HCT116 (cell line): ENCODE data around the gene ERVV-1. TPM values are rescaled to one million over a fixed set of nuclear protein-coding genes. Genes with fewer than 3 reads are reported as not detected.

Experiments
- ATAC-seq: fragments of 200-7000 bp; cut with Tn5 transposase; 2 replicates; pipeline ENCODE4 v1.9.1; 2020; ENCODE audit warnings: mild to moderate bottlenecking, moderate library complexity
- BruUV-seq: library from RNA; stranded (reverse); fragments of 400-500 nt; replicated peaks from 2 replicates; lab custom pipeline; 2021; lab: Mats Ljungman, UMichigan
- CTCF ChIA-PET: fragments of 300-600 bp; sonication (Branson Sonifier 250); formaldehyde crosslinking; loops from one replicate; lab custom pipeline; 2021; ENCODE audit warnings: antibody characterized with exemption; lab: Charles Lee
- POLR2A ChIA-PET: fragments of 300-600, 350-600 bp; sonication (Branson Sonifier 250); formaldehyde crosslinking; loops from one replicate; lab custom pipeline; 2021; ENCODE audit warnings: antibody characterized with exemption; lab: Charles Lee
- RAD21 ChIA-PET, 2 experiments: fragments of 300-600 bp; sonication (Branson Sonifier 250); formaldehyde crosslinking; loops; one replicate each; lab custom pipeline; 2023; ENCODE audit warnings: low total read pairs in 2 of 2; ENCODE audit not compliant: uncharacterized antibody in 2 of 2, unreplicated experiment in 2 of 2, low non-redundant PET in 1 of 2; lab: Charles Lee
- DNase-seq: peaks from one replicate; pipeline ENCODE4 v3.0.0-alpha.2; 2010; ENCODE audit warnings: low read depth, low spot score
- H2AFZ ChIP-seq: fragments of 200-600 bp; shearing (Covaris generic), sonication (generic); 2 replicates; pipeline ENCODE4 v1.6.1; 2017; ENCODE audit warnings: low read depth, mixed run types, mixed read lengths, antibody characterized with exemption, low read length; ENCODE audit not compliant: poor library complexity, severe bottlenecking
- H3K27ac ChIP-seq: 2 replicates; pipeline ENCODE4 v1.5.1; 2012; ENCODE audit warnings: low read depth, low read length
- H3K27me3 ChIP-seq: fragments of 200-600 bp; sonication (generic); 2 replicates; pipeline ENCODE4 v1.6.1; 2016; ENCODE audit warnings: mixed run types, low read length, mixed read lengths; ENCODE audit not compliant: insufficient read depth
- H3K36me3 ChIP-seq, 2 experiments: fragments of 200-500 bp in 1 of 2; fragments of 200-600 bp in 1 of 2; sonication (Bioruptor generic) in 1 of 2; sonication (generic) in 1 of 2; 2 replicates each; pipeline versions ENCODE4 v1.5.1 to v1.6.1; 2014 to 2016; ENCODE audit warnings: low read length in 2 of 2, inconsistent platforms in 1 of 2, mixed read lengths in 1 of 2, mixed run types in 1 of 2; ENCODE audit not compliant: insufficient read depth in 2 of 2, control insufficient read depth in 1 of 2
- H3K4me1 ChIP-seq, 2 experiments: fragments of 200-600 bp in 1 of 2; sonication (generic) in 1 of 2; 2 replicates each; pipeline versions ENCODE4 v1.5.1 to v1.6.1; 2012 to 2017; ENCODE audit warnings: low read length in 2 of 2, inconsistent platforms in 1 of 2, mild to moderate bottlenecking in 1 of 2, mixed read lengths in 1 of 2, mixed run types in 1 of 2, moderate library complexity in 1 of 2; ENCODE audit not compliant: insufficient read depth in 2 of 2, control insufficient read depth in 1 of 2
- H3K4me2 ChIP-seq: fragments of 200-600 bp; sonication (generic); 2 replicates; pipeline ENCODE4 v1.6.1; 2017; ENCODE audit warnings: mixed run types, low read length, mixed read lengths
- H3K4me3 ChIP-seq, 2 experiments: fragments of 200-600 bp in 1 of 2; sonication (generic) in 1 of 2; replicated peaks in 1 of 2; 2 replicates each; pipeline ENCODE4 v1.5.1; 2011 to 2016; ENCODE audit warnings: low read length in 2 of 2, control low read depth in 1 of 2, low read depth in 1 of 2, mild to moderate bottlenecking in 1 of 2, mixed read lengths in 1 of 2, mixed run types in 1 of 2
- H3K79me2 ChIP-seq: fragments of 200-600 bp; sonication (generic); 2 replicates; pipeline ENCODE4 v1.6.1; 2017; ENCODE audit warnings: mild to moderate bottlenecking, mixed run types, low read length, moderate library complexity, mixed read lengths; ENCODE audit not compliant: insufficient read depth
- H3K9ac ChIP-seq: fragments of 200-600 bp; sonication (generic); 2 replicates; pipeline ENCODE4 v1.6.1; 2016; ENCODE audit warnings: low read length, mixed read lengths
- H3K9me2 ChIP-seq: fragments of 200-600 bp; sonication (generic), shearing (Covaris generic); 2 replicates; pipeline ENCODE4 v1.6.1; 2017; ENCODE audit warnings: mixed run types, mild to moderate bottlenecking, moderate library complexity; ENCODE audit not compliant: insufficient read depth
- H3K9me3 ChIP-seq, 2 experiments: fragments of 200-500 bp in 1 of 2; fragments of 200-600 bp in 1 of 2; sonication (Bioruptor generic) in 1 of 2; sonication (generic) in 1 of 2; 2 replicates each; pipeline ENCODE4 v1.6.1; 2014 to 2017; ENCODE audit warnings: low read length in 2 of 2, mixed read lengths in 2 of 2, inconsistent platforms in 1 of 2, low read depth in 1 of 2, mild to moderate bottlenecking in 1 of 2, mixed run types in 1 of 2, moderate library complexity in 1 of 2; ENCODE audit not compliant: control insufficient read depth in 1 of 2, insufficient read depth in 1 of 2
- H4K20me1 ChIP-seq: fragments of 200-600 bp; sonication (generic), shearing (Covaris generic); 2 replicates; pipeline ENCODE4 v1.6.1; 2017; ENCODE audit warnings: mixed run types, mild to moderate bottlenecking, moderate library complexity; ENCODE audit not compliant: insufficient read depth
- ELF1 ChIP-seq: IDR thresholded peaks from 2 replicates; pipeline ENCODE4 v1.6.1; 2012; ENCODE audit warnings: low read depth, borderline replicate concordance
- EZH2 ChIP-seq: fragments of 200-600 bp; sonication (generic); IDR thresholded peaks from 2 replicates; pipeline ENCODE4 v1.6.1; 2017; ENCODE audit warnings: antibody characterized with exemption, mixed run types
- EZH2phosphoT487 ChIP-seq: fragments of 200-600 bp; IDR thresholded peaks from 2 replicates; pipeline ENCODE4 v1.6.1; 2018; ENCODE audit warnings: antibody characterized with exemption, borderline replicate concordance
- FOSL1 ChIP-seq: IDR thresholded peaks from 2 replicates; pipeline ENCODE4 v1.6.1; 2012; ENCODE audit warnings: low read depth
- JUND ChIP-seq: IDR thresholded peaks from 2 replicates; pipeline ENCODE4 v1.6.1; 2012
- POLR2AphosphoS5 ChIP-seq: IDR thresholded peaks from 2 replicates; pipeline ENCODE4 v1.6.1; 2011; ENCODE audit warnings: mild to moderate bottlenecking, low read depth, low read length, moderate library complexity
- RAD21 ChIP-seq: IDR thresholded peaks from 2 replicates; pipeline ENCODE4 v1.6.1; 2012; ENCODE audit warnings: low read depth, mild to moderate bottlenecking
- REST ChIP-seq: IDR thresholded peaks from 2 replicates; pipeline ENCODE4 v1.6.1; 2012; ENCODE audit warnings: low read depth
- TCF7L2 ChIP-seq: IDR thresholded peaks from 2 replicates; pipeline ENCODE4 v1.7.0; 2011; ENCODE audit warnings: borderline replicate concordance, inconsistent platforms; ENCODE audit not compliant: insufficient read depth, insufficient read length; ENCODE audit errors: extremely low read depth
- ZNF274 ChIP-seq: fragments of 200-500 bp; sonication (Bioruptor generic); IDR thresholded peaks from 2 replicates; pipeline ENCODE4 v1.6.1; 2014; ENCODE audit warnings: mild to moderate bottlenecking, low read depth, low read length, inconsistent platforms
- intact Hi-C: fragments of 100-400 bp; cut with micrococcal nuclease; formaldehyde crosslinking; loops from 2 replicates; pipeline ENCODE4 v1.10.0; 2022
- total RNA-seq: library from RNA; stranded (reverse); gene quantifications from one replicate; pipeline ENCODE4 v1.2.1, GENCODE V29; 2021; ENCODE audit not compliant: unreplicated experiment

ERVV-1 gene
- total RNA-seq, 1 experiment from 2014 or later = not detected

- ChIA-PET RAD21 (no interaction called here), CTCF (no interaction called here), POLR2A (no interaction called here)
- intact Hi-C loops = no loop called here
- no peak overlapping the region for H2AFZ ChIP-seq
- no peak overlapping the region for H3K4me3 ChIP-seq
- no peak overlapping the region for H3K4me2 ChIP-seq
- BruUV-seq = no TSS peak
- ATAC-seq (no peak), DNase-seq (no peak)
- H3K27ac ChIP-seq = no peak overlapping the region
- no peak overlapping the region for H3K9ac ChIP-seq
- no peaks in the 10 kb centered on the region for H3K4me1 ChIP-seq
- no peak for TF ChIP-seq REST
- no peak for TF ChIP-seq ZNF274
- TF ChIP-seq JUND = no peak
- TF ChIP-seq RAD21 = no peak
- no peaks in the 10 kb centered on the region for H3K79me2 ChIP-seq
- no peaks in the 10 kb centered on the region for H4K20me1 ChIP-seq
- H3K9me3 ChIP-seq = peaks cover 0 to 3% of the 10 kb centered on the region in 2 experiments; a peak in 2 of 4 replicates
- no peaks in the 10 kb centered on the region for H3K36me3 ChIP-seq
- H3K27me3 ChIP-seq = no peaks in the 10 kb centered on the region
- H3K9me2 ChIP-seq = no peaks in the 10 kb centered on the region
These were observed 5.5 kb upstream of the ERVV-1 start for GRCh38 chr19:53008061-53008778.

DNA sequence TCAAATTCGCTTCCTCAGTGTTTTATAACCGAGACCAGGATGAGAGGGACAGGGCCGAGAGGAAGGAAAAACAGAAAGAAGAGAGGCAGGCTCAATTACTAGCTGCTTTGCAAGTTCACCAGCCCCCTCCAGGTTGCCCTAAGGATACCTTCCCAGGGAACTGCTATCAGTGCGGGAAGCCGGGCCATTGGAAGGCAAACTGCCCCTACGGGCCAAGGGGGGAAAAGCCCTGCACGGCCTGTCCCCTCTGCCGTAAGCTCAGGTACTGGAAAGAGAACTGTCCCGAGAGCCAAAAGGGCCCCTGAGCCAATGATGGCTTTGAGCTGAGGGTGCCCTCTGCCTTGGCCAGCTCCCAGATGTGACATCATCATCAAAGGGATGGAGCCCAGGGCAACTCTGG, 3.2 kb upstream of the ERVV-1 start:
- no peaks in the 10 kb centered on the region; a peak in 2 of 4 replicates for H3K9me3 ChIP-seq
- H3K9me2 ChIP-seq = no peaks in the 10 kb centered on the region
- H3K36me3 ChIP-seq = no peaks in the 10 kb centered on the region
- H3K79me2 ChIP-seq = no peaks in the 10 kb centered on the region
- CTCF ChIA-PET = no interaction called here
- H3K9ac ChIP-seq = no peak overlapping the region
- H4K20me1 ChIP-seq = no peaks in the 10 kb centered on the region
- intact Hi-C loops = no loop called here
- POLR2A ChIA-PET = no interaction called here
- ATAC-seq (no peak), DNase-seq (no peak)
- no peak overlapping the region for H2AFZ ChIP-seq
- no peak overlapping the region for H3K27ac ChIP-seq
- H3K27me3 ChIP-seq = no peaks in the 10 kb centered on the region
- no peak overlapping the region for H3K4me2 ChIP-seq
- no TSS peak for BruUV-seq
- RAD21 ChIA-PET = no interaction called here
- no peak overlapping the region for H3K4me3 ChIP-seq
- H3K4me1 ChIP-seq = no peaks in the 10 kb centered on the region
- TF ChIP-seq ELF1 = no peak
- TF ChIP-seq EZH2 = no peak
- no peak for TF ChIP-seq REST
- TF ChIP-seq FOSL1 = no peak
- no peak for TF ChIP-seq POLR2AphosphoS5
- TF ChIP-seq EZH2phosphoT487 = no peak
- no peak for TF ChIP-seq TCF7L2
